Measurements from ENCODE around the gene ATP4A.
"Not testable (repeated sequence)": the region's sequence is repeated elsewhere in the genome, so short reads cannot be mapped to it uniquely, and the experiment has no call there.

ATP4A gene

GRCh38 chr19:35563207-35563829 is at the start of gene ATP4A:
Gene ATP4A (minus strand): TSS chr19:35563658. CDS start chr19:35563629, 29 bp downstream.
- DNase-seq: no peak

GRCh38 chr19:35612559-35613321 is 49.3 kb upstream of the ATP4A start, which contains the start of gene HAUS5:
Gene HAUS5 (plus strand): TSS chr19:35612735. CDS start chr19:35612795, 60 bp downstream.
- peak; percentile 67 for DNase-seq

GRCh38 chr19:35612224-35612558 is 48.7 kb upstream of the ATP4A start:
- DNase-seq: no peak

GRCh38 chr19:35609851-35610353 is 46.4 kb upstream of the ATP4A start:
- DNase-seq: no peak

GRCh38 chr19:35608251-35608650 is 44.8 kb upstream of the ATP4A start:
- DNase-seq: no peak

- no peak for DNase-seq
Measured at GRCh38 chr19:35607661-35608060, 44.2 kb upstream of the ATP4A start.

- DNase-seq: not testable (repeated sequence)
Measured at GRCh38 chr19:35607170-35607569, 43.7 kb upstream of the ATP4A start.

- DNase-seq: not testable (repeated sequence)
Measured at GRCh38 chr19:35604436-35604835, 41.0 kb upstream of the ATP4A start.

GRCh38 chr19:35601971-35602370 is 38.5 kb upstream of the ATP4A start:
- DNase-seq: no peak

- no peak for DNase-seq
Measured at GRCh38 chr19:35596366-35596999, 33.0 kb upstream of the ATP4A start.

GRCh38 chr19:35595928-35596327 is 32.5 kb upstream of the ATP4A start:
- DNase-seq: no peak

- not testable (repeated sequence) for DNase-seq
Measured at GRCh38 chr19:35595026-35595425, 31.6 kb upstream of the ATP4A start.

- no peak for DNase-seq
Measured at GRCh38 chr19:35592226-35592625, 28.8 kb upstream of the ATP4A start.

- DNase-seq: no peak
Measured at GRCh38 chr19:35590875-35591274, 27.4 kb upstream of the ATP4A start.

- no peak for DNase-seq
Measured at GRCh38 chr19:35587321-35587720, 23.9 kb upstream of the ATP4A start.

GRCh38 chr19:35585848-35586247 is 22.4 kb upstream of the ATP4A start, which contains the start of gene PMIS2:
Gene PMIS2 (plus strand): TSS chr19:35586173. CDS start chr19:35586260, 87 bp downstream.
- DNase-seq: no peak

- DNase-seq: no peak
Measured at GRCh38 chr19:35582760-35583159, 19.3 kb upstream of the ATP4A start.

- DNase-seq: no peak
Measured at GRCh38 chr19:35578707-35579106, 15.2 kb upstream of the ATP4A start.

- no peak for DNase-seq
Measured at GRCh38 chr19:35577918-35578317, 14.5 kb upstream of the ATP4A start.

GRCh38 chr19:35571406-35571965 is 8.0 kb upstream of the ATP4A start:
- no peak for DNase-seq

- DNase-seq: no peak
Measured at GRCh38 chr19:35569281-35569781, 5.9 kb upstream of the ATP4A start.

- no peak for DNase-seq
Measured at GRCh38 chr19:35566738-35567137, 3.3 kb upstream of the ATP4A start.
